Measurements from ENCODE around the gene GUSB. TPM values are rescaled to one million over a fixed set of nuclear protein-coding genes. Genes with fewer than 3 reads are reported as not detected.

The GUSB gene
- total RNA-seq, 2 donors from 2014 or later = 78.7 to 92.5 TPM

DNA sequence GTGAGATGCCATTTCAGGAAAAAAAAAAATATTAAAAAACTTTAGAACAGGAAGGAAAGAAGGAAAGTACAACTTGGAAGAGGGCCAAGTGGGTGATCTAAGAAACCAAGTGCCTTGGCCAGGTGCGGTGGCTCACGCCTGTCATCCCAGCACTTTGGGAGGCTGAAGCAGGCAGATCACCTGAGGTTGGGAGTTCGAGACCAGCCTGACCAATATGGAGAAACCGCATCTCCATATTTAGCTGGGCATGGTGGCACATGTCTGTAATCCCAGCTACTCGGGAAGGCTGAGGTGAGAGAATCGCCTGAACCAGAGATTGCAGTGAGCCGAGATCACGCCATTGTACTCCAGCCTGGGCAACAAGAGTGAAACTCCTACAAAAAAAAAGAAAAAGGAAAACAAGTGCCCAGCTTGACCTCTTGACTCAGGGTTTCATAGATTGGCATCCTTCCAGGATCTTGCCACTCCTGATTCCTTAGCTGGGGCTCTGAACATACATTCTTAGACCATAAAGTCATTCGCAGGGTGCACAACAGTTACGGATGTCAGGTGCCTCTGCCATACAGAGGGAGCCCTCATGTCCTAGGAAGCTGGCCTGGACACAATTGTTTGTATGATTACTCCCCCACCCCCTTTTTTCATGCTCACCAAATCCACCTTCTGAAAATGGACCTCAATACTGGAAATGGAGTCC is 2.1 kb upstream of the GUSB start:
- H3K9me3 Mint-ChIP-seq = no peaks in the 10 kb centered on the region

DNA sequence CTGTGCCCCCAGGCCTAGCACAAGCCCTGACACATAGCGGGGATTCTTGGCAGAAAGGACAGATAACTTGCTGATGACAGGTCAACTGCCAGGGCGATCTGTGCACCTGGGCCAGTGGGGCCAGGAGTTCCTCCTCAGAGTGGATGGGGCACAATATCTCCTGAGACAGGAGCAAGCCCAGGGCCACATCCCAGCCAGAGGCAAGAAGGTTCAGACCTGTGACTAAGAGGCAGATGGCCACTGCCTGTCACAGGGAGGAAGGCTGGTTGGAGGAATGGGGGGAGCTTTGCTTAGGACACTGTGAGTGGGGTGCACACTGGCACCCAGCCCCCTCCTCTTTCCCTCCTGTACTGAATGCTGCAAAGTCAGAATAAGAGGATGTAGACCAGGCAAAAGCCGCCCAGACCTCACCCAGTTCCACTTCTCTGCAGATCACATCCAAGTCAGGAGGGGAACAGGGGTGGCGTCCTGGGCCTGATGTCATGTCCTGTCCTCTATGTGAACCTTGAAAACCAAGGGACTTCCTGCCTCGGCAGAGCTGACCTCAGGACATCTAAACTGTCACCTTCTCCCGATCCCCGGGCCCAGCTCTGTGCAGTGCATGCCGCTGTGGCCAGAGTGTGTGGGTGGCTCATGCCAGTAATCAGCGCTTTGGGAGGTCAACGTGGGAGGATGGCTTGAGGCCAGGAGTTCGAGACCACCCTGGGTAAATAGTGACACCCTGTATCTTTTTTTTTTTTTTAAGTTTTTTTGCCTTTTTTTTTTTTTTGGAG is 1.3 kb downstream of the GUSB start:
- Mint-ChIP-seq H3K27me3 (no peaks in the 10 kb centered on the region), H3K36me3 (no peaks in the 10 kb centered on the region), H3K4me3 (peak overlapping the region; percentile 80), H3K9me3 (no peaks in the 10 kb centered on the region), H3K27ac (peak overlapping the region; percentile 75 to 86), H3K4me1 (ENCODE audit: low read depth in 2 of 2) (peaks cover 6 to 10% of the 10 kb centered on the region in 2 donors)
- ATAC-seq (peak; percentile 86 to 91), DNase-seq (ENCODE audit: low spot score) (peak; percentile 82)

More for the DNA sequence above, 2.1 kb upstream of the GUSB start:
- no peaks in the 10 kb centered on the region for H3K36me3 Mint-ChIP-seq
- peaks cover 6 to 7% of the 10 kb centered on the region in 2 donors for H3K4me1 Mint-ChIP-seq (ENCODE audit: low read depth in 2 of 2)
- no peaks in the 10 kb centered on the region for H3K27me3 Mint-ChIP-seq
- H3K27ac Mint-ChIP-seq = no peak overlapping the region
- DNase-seq (ENCODE audit: low spot score) = no peak
- no peak overlapping the region for H3K4me3 Mint-ChIP-seq
- no peak for ATAC-seq

DNA sequence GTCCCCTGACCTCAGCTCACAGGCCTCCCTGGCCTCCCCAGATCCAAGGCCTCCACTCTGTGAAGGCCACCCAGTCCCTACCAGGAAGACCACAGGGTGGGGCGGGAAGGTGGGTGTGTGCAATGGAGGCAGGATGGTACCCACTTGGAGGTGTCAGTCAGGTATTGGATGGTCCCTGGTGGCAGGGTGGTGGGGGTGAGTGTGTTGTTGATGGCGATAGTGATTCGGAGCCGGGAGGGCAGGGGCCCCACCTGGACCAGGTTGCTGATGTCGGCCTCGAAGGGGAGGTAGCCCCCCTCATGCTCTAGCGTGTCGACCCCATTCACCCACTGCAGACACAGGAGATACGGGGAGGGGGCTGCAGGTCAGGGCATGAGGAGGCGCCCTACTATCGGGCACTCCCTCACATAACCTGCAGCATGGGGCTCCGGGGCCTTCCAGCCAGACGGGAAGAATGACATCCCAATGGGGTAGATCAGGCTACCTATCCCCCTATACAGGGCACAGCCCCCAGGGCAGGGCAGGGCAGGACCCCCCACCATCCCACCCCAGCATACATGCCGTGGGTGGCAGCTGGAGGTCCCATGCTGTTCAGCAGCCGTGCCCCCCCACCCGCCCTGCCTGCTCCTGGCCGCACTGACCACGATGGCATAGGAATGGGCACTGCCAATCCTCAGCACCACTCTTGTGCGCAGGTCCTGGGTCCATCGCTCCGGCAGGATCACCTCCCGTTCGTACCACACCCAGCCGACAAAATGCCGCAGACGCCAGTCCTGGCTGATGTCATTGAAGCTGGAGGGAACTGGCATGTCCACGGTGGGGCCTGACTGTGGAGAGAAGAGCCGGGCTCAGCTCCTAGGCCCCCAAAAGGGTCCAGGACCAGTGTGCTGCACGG is 2.2 kb downstream of the GUSB start:
- ATAC-seq = no peak
- H3K9me3 Mint-ChIP-seq = no peaks in the 10 kb centered on the region

DNA sequence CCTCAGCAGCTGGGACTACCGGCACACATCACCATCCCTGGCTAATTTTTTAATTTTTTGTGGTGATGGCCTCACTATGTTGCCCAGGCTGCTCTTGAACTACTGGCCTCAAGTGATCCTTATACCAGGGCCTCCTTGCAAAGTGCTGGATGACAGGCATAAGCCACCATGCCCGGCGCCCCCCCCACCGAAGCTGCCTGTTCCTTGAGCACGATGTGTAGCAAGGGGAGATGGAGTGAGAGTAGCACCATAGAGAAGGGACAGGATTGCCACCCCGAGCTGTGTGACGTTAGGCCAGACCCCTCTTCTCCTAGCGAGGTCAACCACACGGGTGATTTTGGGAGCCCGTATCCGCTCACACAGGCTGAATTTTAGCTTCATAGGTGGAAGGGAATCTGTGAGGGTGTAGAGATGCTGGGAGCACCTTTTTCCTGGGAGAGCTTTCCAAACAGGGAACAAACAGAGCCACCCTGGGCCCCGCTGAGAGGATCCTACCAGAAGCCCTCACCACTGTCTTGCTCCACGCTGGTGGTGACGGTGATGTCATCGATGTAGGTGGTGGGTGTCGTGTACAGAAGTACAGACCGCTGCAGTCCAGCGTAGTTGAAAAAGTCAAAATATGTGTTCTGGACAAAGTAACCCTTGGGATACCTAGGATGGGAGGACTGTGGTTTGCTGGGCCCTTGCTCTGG is 3.0 kb downstream of the GUSB start:
- Mint-ChIP-seq H3K36me3 (no peaks in the 10 kb centered on the region), H3K27ac (peak overlapping the region in 1 of 2 donors; percentile 33), H3K9me3 (no peaks in the 10 kb centered on the region), H3K4me1 (ENCODE audit: low read depth in 2 of 2) (peaks cover 6 to 10% of the 10 kb centered on the region in 2 donors), H3K4me3 (no peak overlapping the region), H3K27me3 (no peaks in the 10 kb centered on the region)
- DNase-seq (ENCODE audit: low spot score) (no peak), ATAC-seq (no peak)

More for the DNA sequence above, 2.2 kb downstream of the GUSB start:
- Mint-ChIP-seq H3K27me3 (no peaks in the 10 kb centered on the region), H3K4me1 (ENCODE audit: low read depth in 2 of 2) (peaks cover 6 to 10% of the 10 kb centered on the region in 2 donors), H3K36me3 (no peaks in the 10 kb centered on the region), H3K27ac (peak overlapping the region; percentile 75 to 86), H3K4me3 (peak overlapping the region; percentile 80)
- DNase-seq (ENCODE audit: low spot score) = no peak

DNA sequence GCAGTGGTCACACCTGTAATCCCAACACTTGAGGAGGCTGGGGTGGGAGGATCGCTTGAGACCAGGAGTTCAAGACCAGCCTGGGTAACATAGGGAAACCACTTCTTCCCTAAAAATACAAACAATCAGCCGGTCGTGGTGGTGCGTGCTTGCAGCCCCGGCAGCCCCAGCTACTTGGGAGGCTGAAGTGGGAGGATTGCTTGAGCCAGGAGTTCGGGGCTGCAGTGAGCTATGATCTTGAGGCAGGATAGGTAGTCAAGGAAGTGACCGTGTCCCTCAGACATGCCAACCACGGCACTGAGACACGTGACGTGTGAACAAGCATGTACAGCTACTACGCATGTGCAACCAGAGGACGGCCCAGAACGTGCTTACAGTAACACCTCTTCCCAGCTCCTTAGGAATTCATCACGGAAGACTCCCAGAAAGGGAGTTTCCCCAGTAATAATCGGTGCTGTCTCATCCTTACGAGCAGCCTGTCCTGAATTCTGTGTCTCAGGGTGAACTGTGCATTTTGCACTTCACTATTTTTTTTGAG is 5.3 kb downstream of the GUSB start:
- Mint-ChIP-seq H3K27ac (no peak overlapping the region), H3K27me3 (no peaks in the 10 kb centered on the region), H3K4me1 (ENCODE audit: low read depth in 2 of 2) (peaks cover 6 to 10% of the 10 kb centered on the region in 2 donors), H3K4me3 (no peak overlapping the region), H3K9me3 (no peaks in the 10 kb centered on the region), H3K36me3 (no peaks in the 10 kb centered on the region)
- DNase-seq (ENCODE audit: low spot score) (no peak), ATAC-seq (no peak)

DNA sequence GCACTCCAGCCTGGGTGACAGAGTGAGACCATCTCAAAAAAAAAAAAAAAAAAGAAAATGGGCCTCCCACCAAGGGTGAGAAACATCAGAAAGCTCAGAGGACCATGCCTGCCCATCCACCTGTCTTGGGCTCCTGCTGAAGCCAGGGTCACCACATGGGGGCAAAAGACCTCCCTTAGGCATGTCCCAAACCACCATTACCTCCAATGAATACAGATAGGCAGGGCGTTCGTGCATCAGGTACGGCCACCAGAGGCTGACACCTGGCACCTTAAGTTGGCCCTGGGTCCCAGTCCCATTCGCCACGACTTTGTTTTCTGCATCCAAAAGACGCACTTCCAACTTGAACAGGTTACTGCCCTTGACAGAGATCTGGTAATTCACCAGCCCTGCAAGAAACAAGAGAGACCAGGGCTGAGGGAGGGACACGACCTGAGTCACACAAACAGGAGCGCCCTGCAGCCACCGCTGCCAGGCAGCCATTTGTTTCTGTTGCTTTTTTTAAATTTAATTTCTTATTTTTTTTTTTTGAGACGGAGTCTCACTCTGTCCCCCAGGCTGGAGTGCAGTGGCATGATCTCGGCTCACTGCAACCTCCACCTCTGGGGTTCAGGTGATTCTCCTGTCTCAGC is 6.1 kb downstream of the GUSB start:
- Mint-ChIP-seq H3K4me1 (ENCODE audit: low read depth in 2 of 2) (peaks cover 6 to 9% of the 10 kb centered on the region in 2 donors), H3K27ac (no peak overlapping the region), H3K9me3 (no peaks in the 10 kb centered on the region), H3K27me3 (no peaks in the 10 kb centered on the region), H3K4me3 (no peak overlapping the region), H3K36me3 (no peaks in the 10 kb centered on the region)
- ATAC-seq (no peak), DNase-seq (ENCODE audit: low spot score) (no peak)

DNA sequence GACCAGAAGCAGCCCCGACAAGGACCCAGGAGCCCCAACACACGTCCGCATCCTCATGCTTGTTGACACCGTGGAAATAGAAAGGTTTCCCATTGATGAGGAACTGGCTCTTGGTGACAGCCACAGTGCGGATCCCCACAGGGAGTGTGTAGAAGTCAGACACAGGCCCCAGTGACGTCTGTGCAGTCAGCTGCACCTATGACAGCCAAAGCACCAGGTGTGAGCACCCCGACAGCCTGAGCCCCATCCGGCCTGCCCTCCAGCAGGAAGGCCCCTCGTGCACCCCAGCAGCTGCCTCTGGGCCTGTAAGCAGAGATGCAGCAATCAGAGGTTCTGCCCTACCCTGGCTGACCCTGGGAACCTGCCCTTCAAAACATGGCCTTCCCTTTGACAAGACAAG is 7.1 kb downstream of the GUSB start:
- H3K27me3 Mint-ChIP-seq = no peaks in the 10 kb centered on the region
- peaks cover 0 to 3% of the 10 kb centered on the region in 2 donors for H3K4me1 Mint-ChIP-seq (ENCODE audit: low read depth in 2 of 2)
- H3K36me3 Mint-ChIP-seq = no peaks in the 10 kb centered on the region
- H3K27ac Mint-ChIP-seq = no peak overlapping the region
- DNase-seq (ENCODE audit: low spot score) (no peak), ATAC-seq (no peak)
- no peaks in the 10 kb centered on the region for H3K9me3 Mint-ChIP-seq
- no peak overlapping the region for H3K4me3 Mint-ChIP-seq

DNA sequence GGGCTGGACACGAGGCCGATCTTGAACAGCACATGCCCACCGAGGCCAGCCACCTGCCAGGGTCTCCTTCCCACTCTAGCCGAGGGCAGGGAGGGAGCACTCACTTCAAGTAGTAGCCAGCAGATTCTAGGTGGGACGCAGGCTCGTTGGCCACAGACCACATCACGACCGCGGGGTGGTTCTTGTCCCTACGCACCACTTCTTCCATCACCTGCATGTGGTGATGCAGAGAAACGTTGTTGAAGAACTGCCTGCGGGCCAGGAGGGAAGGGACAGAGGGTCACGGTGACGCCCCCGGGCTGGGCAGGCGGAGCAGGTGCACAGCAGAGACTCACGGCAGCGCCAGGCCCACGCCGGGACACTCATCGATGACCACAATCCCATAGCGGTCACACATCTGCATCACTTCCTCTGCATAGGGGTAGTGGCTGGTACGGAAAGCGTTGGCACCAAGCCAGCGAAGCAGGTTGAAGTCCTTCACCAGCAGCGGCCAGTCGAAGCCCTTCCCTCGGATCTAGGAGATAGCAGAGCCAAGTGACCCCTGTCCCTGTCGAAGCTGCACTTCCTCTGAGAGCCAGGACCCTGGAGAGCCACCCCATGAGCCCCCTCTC is 7.7 kb downstream of the GUSB start:
- H3K4me3 Mint-ChIP-seq = no peak overlapping the region
- H3K27me3 Mint-ChIP-seq = no peaks in the 10 kb centered on the region
- ATAC-seq (no peak), DNase-seq (ENCODE audit: low spot score) (no peak)
- H3K36me3 Mint-ChIP-seq = no peaks in the 10 kb centered on the region
- H3K27ac Mint-ChIP-seq = no peak overlapping the region
- H3K4me1 Mint-ChIP-seq (ENCODE audit: low read depth in 2 of 2) = peaks cover 0 to 3% of the 10 kb centered on the region in 2 donors
- no peaks in the 10 kb centered on the region for H3K9me3 Mint-ChIP-seq

DNA sequence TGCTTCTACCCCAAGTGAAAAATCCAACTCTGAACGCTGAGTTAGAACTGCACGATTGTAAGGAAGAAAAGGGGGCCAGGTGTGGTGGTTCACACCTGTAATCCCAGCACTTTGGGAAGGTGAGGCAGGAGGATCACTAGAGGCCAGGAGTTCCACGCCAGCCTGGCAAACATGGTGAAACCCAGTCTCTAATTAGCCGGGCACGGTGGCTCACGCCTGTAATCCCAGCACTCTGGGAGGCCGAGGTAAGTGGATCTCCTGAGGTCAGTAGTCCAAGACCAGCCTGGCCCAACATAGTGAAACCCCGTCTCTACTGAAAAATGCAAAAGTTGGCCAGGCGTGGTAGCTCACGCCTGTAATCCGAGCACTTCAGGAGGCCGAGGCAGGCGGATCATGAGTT is 9.0 kb downstream of the GUSB start:
- no peaks in the 10 kb centered on the region for H3K27me3 Mint-ChIP-seq
- H3K27ac Mint-ChIP-seq = peak overlapping the region in 1 of 2 donors; percentile 67
- no peak overlapping the region for H3K4me3 Mint-ChIP-seq
- H3K4me1 Mint-ChIP-seq (ENCODE audit: low read depth in 2 of 2) = no peaks in the 10 kb centered on the region
- H3K9me3 Mint-ChIP-seq = no peaks in the 10 kb centered on the region
- ATAC-seq = no peak
- DNase-seq (ENCODE audit: low spot score) = no peak
- H3K36me3 Mint-ChIP-seq = no peaks in the 10 kb centered on the region

DNA sequence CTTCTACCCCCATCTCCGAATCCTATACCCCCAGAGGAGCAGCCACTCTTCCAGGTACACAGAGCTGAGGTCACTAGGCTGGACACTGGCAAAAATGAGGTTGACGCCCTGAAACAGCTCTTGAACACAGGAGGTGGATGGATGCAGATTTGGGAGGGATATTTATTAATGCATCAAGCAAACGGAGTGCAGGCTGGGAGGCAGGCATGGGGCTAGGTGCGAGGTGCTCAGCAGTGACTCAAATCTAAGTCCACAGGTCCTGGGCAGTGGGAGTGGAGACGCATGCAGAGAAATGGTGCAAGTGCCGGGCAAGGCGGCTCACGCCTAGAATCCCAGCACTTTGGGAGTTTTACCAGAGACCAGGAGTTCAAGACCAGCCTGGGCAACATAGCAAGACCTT is 11.0 kb downstream of the GUSB start:
- Mint-ChIP-seq H3K4me3 (no peak overlapping the region), H3K27ac (no peak overlapping the region), H3K9me3 (no peaks in the 10 kb centered on the region), H3K36me3 (no peaks in the 10 kb centered on the region), H3K27me3 (no peaks in the 10 kb centered on the region), H3K4me1 (ENCODE audit: low read depth in 2 of 2) (no peaks in the 10 kb centered on the region)
- DNase-seq (ENCODE audit: low spot score) = no peak
- no peak for ATAC-seq

DNA sequence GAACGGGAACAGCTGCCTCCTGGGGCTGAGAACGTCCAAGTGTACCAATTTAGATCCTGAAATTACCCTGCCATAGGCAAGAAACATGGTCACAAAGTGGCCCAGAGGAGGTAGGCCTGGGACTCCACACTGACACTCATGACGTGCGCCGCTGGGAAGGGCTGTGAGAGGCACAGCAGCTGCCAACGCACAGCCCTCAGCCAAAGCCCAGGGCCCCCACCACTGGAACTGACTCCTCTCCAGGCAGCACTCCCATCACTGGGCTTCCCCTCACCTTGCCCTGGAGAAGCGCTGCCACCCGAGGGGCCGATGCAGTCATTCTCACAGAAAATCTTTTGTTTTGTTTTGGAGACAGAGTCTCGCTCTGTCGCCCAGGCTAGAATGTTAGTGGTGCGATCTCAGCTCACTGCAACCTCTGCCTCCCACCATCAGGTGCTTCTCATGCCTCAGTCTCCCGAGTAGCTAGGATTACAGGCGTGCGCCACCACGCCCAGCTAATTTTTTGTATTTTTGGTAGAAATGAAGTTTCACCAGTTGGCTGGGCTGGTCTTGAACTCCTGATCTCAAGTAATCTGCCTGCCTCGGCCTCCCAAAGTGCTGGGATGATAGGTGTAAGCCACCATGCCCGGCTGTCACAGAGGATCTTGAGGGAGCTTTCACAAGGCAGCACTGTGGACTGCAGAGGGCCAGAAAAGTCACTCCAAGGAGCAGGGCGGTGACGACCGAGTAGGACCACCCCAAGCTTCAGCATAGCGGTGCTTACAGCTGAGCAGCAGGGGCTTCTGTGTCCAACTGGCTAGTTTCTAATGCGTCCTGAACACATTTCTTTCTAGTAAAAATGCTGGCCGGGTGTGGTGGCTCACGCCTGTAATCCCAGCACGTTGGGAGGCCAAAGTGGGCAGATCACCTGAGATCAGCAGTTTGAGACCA is 13.5 kb downstream of the GUSB start:
- H3K4me3 Mint-ChIP-seq = no peak overlapping the region
- no peaks in the 10 kb centered on the region for H3K9me3 Mint-ChIP-seq
- H3K27me3 Mint-ChIP-seq = no peaks in the 10 kb centered on the region
- H3K4me1 Mint-ChIP-seq (ENCODE audit: low read depth in 2 of 2) = no peaks in the 10 kb centered on the region
- DNase-seq (ENCODE audit: low spot score) (no peak), ATAC-seq (no peak)
- H3K36me3 Mint-ChIP-seq = peaks cover 7% of the 10 kb centered on the region
- no peak overlapping the region for H3K27ac Mint-ChIP-seq

Data from natural killer cell treated with Interleukin-12 subunit alpha and Interleukin-12 subunit beta and Interleukin-15 and Interleukin-18, amount 100 ng/mL, for 72 hours (primary cell).